Activated CD8-positive, alpha-beta T cell treated with anti-CD3 and anti-CD28 coated beads for 36 hours (primary cell): ENCODE results near the gene PAQR7. TPM values are rescaled to one million over a fixed set of nuclear protein-coding genes. Genes with fewer than 3 reads are reported as not detected.

ENCODE experiments used
- ATAC-seq: fragments of 200-7000 bp; cut with Tn5 transposase; one replicate; pipeline ENCODE4 v1.10.0; 2021; ENCODE audit warnings: mild to moderate bottlenecking, moderate library complexity
- CTCF ChIA-PET: fragments of 350-600 bp; sonication (Branson Sonifier 250); formaldehyde crosslinking; loops from one replicate; lab custom pipeline; 2021; ENCODE audit warnings: antibody characterized with exemption; lab: Charles Lee
- POLR2A ChIA-PET: fragments of 350-600 bp; sonication (Branson Sonifier 250); formaldehyde crosslinking; loops from one replicate; lab custom pipeline; 2021; ENCODE audit warnings: antibody characterized with exemption; lab: Charles Lee
- DNase-seq: peaks from one replicate; pipeline ENCODE4 v3.0.0-alpha.2; 2020
- H3K27ac Mint-ChIP-seq: one replicate; pipeline ENCODE4 v1.8.0; 2021; ENCODE audit warnings: mild to moderate bottlenecking, mixed read lengths
- H3K27me3 Mint-ChIP-seq: one replicate; pipeline ENCODE4 v1.8.0; 2021; ENCODE audit warnings: mixed read lengths
- H3K36me3 Mint-ChIP-seq: one replicate; pipeline ENCODE4 v1.8.0; 2021; ENCODE audit warnings: low read depth, mixed read lengths
- H3K4me1 Mint-ChIP-seq: one replicate; pipeline ENCODE4 v1.8.0; 2021; ENCODE audit warnings: low read depth, mixed read lengths
- H3K4me3 Mint-ChIP-seq: one replicate; pipeline ENCODE4 v1.8.0; 2021; ENCODE audit warnings: mild to moderate bottlenecking, moderate library complexity, mixed read lengths
- H3K9me3 Mint-ChIP-seq: one replicate; pipeline ENCODE4 v1.8.0; 2021; ENCODE audit warnings: mixed read lengths
- CTCF ChIP-seq: fragments of 200-600 bp; IDR thresholded peaks from one replicate; pipeline ENCODE4 v1.8.0; 2022; ENCODE audit warnings: antibody characterized with exemption, mild to moderate bottlenecking
- intact Hi-C: fragments of 100-400 bp; cut with micrococcal nuclease; formaldehyde crosslinking; loops from one replicate; pipeline ENCODE4 v1.10.0; 2022
- total RNA-seq, 2 experiments: library from RNA; stranded (reverse); gene quantifications; one replicate each; pipeline ENCODE4 v1.2.3, GENCODE V29; 2021

PAQR7 gene
- total RNA-seq, 2 experiments from 2014 or later = 6.8 to 8.0 TPM

GRCh38 chr1:25918615-25919014, 43.1 kb upstream of the PAQR7 start:
- intact Hi-C loops = no loop called here
- ChIA-PET CTCF (interaction anchor here (1.4 kb wide), 1 partner anchor 79 kb away, joined by 7 read pairs; the partner anchor contains the start of gene PAFAH2), POLR2A (no interaction called here)
- peaks cover 19% of the 10 kb centered on the region for H3K4me1 Mint-ChIP-seq
- no peak overlapping the region for H3K4me3 Mint-ChIP-seq
- no peak for TF ChIP-seq CTCF
- ATAC-seq (no peak), DNase-seq (no peak)
- no peaks in the 10 kb centered on the region for H3K36me3 Mint-ChIP-seq
- H3K27me3 Mint-ChIP-seq = peaks cover under 1% of the 10 kb centered on the region
- H3K27ac Mint-ChIP-seq = no peak overlapping the region
- H3K9me3 Mint-ChIP-seq = no peaks in the 10 kb centered on the region

DNA sequence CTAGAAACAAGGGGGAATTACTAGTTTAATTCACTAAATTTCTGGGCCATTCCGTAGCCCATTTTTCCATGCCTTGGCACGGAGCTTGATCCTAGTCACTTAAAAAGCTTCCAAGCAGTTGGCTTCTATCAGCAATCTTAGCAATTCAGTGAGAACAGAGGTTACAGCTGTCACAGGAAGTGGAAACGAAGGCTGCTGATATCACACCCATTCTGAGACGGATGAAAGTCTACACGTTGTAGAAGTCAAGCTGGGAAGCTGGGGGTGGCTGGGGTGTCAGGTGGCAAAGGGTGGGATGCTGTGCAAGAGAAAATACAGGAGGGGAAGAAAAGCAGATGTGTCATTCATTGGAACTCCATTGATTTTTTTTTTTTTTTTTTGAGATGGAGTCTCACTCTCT, 42.5 kb upstream of the PAQR7 start:
- H3K27ac Mint-ChIP-seq = peak overlapping the region; percentile 44
- ATAC-seq = peak; percentile 56
- DNase-seq = peak; percentile 36
- TF ChIP-seq CTCF = no peak
- no peak overlapping the region for H3K4me3 Mint-ChIP-seq
- peaks cover 15% of the 10 kb centered on the region for H3K4me1 Mint-ChIP-seq
- CTCF ChIA-PET = interaction anchor here (1.4 kb wide), 1 partner anchor 80 kb away, joined by 7 read pairs; the partner anchor contains the start of gene PAFAH2
- no peaks in the 10 kb centered on the region for H3K36me3 Mint-ChIP-seq
- POLR2A ChIA-PET = interaction anchor here (1.2 to 1.7 kb wide), 2 partner anchors 12 to 21 kb away, joined by 3 to 10 read pairs; partner anchors contain the start of gene STMN1
- H3K9me3 Mint-ChIP-seq = no peaks in the 10 kb centered on the region
- intact Hi-C loops = no loop called here
- no peaks in the 10 kb centered on the region for H3K27me3 Mint-ChIP-seq

GRCh38 chr1:25916460-25916859, 41.0 kb upstream of the PAQR7 start:
- CTCF ChIA-PET = interaction anchor here (3.8 kb wide), 1 partner anchor 20 kb away, joined by 21 read pairs; no protein-coding TSS in a partner anchor
- no peak for TF ChIP-seq CTCF

DNA sequence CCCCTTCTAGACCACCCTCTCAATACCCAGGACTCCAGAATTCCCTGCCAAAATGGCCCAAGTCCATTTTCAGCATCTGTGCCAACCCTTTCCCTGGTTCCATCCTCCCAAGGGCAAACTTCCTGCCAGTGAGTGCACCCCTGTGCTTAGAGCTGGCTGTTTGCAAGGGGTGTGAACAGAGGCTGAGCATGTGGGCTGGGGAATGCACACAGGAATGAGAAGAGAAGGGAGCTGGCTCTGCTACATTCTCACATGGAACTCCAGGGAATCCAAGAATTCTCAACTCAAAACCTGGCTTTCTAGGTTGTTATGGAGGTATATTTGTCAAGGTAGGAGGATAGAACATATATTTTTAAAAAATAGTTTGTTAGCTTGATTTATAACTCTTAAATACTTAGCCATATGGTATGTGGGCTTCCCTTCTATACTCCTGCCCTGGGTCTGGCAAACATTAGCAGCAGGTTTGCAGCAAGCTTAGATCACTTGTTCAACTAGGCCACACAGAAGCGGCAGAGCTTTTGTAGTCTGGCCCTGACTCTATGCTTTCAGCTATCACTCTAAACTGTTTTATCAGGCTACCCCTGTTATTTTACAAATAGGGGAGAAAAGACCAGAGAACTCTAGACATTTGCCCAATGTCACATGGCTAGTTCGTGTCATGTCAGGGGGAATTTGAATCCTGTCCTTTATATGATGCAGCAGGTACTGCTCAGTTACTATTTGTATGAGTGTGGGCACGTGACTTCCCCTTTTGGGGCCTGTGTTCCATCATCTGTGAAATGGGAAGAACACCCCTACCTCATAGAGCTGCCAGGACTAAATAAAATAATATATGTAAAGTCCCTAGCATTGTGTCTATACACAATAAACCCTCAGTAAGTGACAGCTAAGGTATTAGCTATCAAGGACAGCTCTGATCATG, 38.8 kb upstream of the PAQR7 start:
- Mint-ChIP-seq H3K4me3 (no peak overlapping the region), H3K27ac (no peak overlapping the region), H3K9me3 (no peaks in the 10 kb centered on the region), H3K4me1 (peaks cover 8% of the 10 kb centered on the region), H3K36me3 (no peaks in the 10 kb centered on the region), H3K27me3 (no peaks in the 10 kb centered on the region)
- ChIA-PET POLR2A (interaction anchor here (0.6 to 2.0 kb wide), 3 partner anchors 12 to 17 kb away, joined by 3 to 10 read pairs (median 3); no protein-coding TSS in a partner anchor), CTCF (interaction anchor here (1.2 to 3.8 kb wide), 4 partner anchors 11 to 83 kb away, joined by 3 to 21 read pairs (median 3); partner anchors contain the start of gene PAFAH2)
- DNase-seq (no peak), ATAC-seq (no peak)
- intact Hi-C loops = no loop called here
- no peak for TF ChIP-seq CTCF

More at GRCh38 chr1:25916460-25916859, 41.0 kb upstream of the PAQR7 start:
- no peaks in the 10 kb centered on the region for H3K9me3 Mint-ChIP-seq
- no peak for ATAC-seq
- no peaks in the 10 kb centered on the region for H3K36me3 Mint-ChIP-seq
- no peak for DNase-seq
- POLR2A ChIA-PET = interaction anchor here (1.7 kb wide), 1 partner anchor 10 kb away, joined by 10 read pairs; the partner anchor contains the start of gene STMN1
- H3K4me1 Mint-ChIP-seq = peaks cover 8% of the 10 kb centered on the region
- no peak overlapping the region for H3K27ac Mint-ChIP-seq
- no peak overlapping the region for H3K4me3 Mint-ChIP-seq
- intact Hi-C loops = no loop called here
- no peaks in the 10 kb centered on the region for H3K27me3 Mint-ChIP-seq
